GM19351 (cell line): ENCODE measurements around the gene CABLES2.
A peak's percentile ranks its signal among the peaks of the same experiment; 100 is the strongest.

Source experiments
- ATAC-seq: cut with Tn5 transposase; IDR thresholded peaks from one replicate; pipeline ENCODE4 v1.9.1; 2021; ENCODE audit warnings: mild to moderate bottlenecking, moderate library complexity; ENCODE audit not compliant: unreplicated experiment

CABLES2 gene

DNA sequence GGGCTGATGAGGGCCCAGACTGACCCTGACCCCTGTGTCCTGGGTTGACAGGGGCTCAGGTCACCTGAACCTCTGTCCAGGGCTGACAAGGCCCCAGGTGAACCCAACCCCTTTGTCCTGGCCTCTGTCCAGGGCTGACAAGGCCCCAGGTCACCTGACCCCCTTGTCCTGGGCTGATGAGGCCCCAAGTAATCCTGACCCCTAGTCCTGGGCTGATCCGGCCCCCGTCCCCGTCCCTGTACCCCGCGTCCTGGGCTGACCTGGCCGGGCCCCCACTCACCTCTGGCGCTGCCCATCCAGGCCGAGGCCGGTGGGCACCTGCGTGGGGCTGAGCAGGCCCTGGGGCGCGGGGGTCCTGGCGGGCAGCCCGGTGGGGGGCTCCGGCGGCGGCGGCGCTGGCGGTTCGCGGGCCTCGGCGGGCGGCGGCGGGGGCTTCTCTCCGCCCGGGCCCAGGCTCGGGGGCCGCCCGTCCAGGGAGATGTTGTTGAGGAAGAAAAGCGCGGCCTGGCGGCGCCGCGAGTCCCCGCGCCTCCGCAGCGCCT lies 379 bp downstream of the CABLES2 start:
- peak; percentile 12 for ATAC-seq

DNA sequence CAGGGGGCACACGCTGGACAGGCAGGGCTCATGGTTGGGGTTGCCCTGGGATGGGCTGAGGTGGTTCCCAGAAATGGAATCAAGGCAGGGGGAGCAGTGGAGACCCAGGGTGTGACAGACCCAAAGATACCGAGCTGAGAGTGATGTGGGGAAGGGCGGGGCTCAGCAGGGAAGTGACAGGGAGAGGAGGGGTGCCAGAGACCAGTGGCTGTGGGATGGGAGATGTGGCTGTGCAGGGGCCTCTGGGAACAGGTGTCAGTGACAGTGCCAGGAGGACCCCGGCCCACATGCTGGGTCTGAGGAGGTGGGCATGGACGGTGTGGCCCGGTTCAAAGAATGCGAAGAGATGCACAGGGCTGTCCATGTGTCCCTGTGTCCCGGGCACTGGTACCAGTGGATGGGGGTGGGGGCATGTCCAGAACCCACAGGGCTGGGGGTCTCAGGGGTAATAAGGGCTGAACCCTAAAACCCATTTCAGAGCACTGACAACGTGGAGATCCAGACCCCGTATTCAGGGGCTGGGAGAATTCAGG lies 1.0 kb downstream of the CABLES2 start:
- ATAC-seq = no peak

DNA sequence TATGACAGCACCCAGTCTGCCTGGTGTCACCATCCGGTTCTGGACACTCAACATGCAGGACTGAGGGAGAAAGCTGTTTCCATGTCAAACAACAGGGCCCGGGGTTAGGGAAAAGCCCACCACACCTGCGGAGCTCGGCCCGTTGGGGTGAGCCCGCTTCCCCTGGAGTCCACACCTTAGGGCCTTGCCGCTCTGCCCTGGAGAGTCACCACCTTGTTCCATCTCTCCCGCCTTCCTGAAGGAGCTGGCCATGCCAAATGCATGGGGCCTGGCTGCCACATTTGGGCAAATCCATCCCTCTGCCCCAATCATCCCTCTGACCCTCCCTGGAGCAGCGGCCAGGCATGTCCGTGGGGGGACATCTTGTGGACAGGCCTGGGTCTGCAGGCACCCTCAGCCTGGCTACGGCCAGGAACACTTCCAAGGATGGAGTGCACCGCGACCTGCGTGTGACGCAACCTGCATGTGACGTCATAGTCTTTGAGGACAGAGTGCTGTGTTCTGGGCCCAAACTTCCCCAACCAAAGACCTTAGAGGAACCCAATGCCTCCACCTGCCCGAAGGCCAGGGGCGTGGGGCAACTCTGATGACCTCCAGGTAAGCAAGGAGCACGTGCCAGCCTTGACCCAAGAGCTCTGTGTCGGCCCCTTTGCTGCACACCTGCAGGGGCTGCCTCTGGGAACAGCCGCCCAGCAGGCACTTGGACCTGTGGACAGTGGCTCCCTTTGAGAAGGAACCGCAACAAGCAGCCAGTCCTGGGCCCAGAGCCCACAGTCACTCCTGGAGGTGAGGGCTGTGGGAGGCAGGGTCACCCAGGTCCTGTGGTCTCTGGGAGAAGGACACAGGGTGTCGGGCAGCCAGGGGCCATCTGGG lies 1.7 kb downstream of the CABLES2 start:
- no peak for ATAC-seq

DNA sequence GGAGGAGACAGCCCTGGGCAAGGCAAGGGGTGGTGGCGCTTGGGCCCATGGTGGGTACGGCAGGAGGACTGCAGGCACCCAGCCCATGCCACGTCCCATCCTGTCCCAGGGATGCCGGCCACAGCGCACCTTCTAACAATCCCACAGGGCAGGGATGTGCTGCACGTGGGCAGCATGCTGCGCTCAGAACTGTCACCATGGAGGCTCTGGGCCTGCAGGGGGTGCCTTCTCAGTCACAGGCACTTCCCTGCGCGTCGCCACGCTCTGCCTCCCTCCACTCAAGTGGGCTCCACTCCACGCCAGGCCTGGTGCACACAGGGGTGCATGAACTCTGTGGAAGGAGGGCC lies 2.4 kb downstream of the CABLES2 start:
- ATAC-seq = no peak

DNA sequence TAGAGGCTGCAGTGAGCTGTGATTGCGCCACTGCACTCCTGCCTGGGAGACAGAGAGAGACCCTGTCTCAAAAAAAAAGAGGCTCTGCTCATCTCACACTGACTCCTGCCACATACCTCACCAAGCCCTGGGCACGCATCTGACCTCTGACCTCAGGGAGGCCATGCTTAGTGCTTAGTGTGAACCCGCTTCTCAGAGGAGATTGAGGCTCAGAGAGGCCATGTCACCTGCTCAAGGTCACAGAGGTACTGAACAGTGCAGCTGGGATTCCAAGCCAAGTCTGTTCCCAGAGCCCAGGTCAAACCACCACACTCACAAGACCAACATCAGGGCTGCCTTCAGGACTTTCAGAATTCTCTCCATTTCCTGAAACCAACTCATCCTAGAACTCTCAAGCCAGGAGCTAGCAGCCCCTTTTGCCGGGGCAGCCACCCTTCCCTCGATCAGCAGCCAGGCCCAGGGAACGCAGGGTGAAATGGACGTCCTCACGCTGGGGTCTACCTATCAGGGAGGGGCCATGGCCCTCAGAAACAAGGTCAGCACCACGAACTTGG lies 2.9 kb downstream of the CABLES2 start:
- ATAC-seq = no peak

DNA sequence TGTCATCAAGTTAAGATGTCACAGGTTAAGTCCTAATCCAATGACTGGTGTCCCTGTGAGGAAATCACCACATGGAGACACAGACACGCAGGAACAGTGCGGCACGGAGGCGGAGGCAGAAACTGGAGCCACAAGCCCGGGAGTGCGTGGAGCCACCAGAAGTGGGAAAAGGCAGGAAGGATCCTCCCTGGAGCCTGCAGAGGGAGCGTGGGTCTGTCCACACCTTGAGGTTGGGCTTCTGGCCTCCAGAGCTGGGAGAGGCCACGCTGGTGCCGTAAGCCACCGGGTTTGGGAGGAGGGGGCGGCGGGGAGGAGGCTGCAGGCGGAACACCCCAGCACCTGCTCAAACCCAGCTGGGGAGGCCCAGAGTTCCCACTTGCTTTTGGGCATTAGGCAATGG lies 3.8 kb downstream of the CABLES2 start:
- no peak for ATAC-seq

DNA sequence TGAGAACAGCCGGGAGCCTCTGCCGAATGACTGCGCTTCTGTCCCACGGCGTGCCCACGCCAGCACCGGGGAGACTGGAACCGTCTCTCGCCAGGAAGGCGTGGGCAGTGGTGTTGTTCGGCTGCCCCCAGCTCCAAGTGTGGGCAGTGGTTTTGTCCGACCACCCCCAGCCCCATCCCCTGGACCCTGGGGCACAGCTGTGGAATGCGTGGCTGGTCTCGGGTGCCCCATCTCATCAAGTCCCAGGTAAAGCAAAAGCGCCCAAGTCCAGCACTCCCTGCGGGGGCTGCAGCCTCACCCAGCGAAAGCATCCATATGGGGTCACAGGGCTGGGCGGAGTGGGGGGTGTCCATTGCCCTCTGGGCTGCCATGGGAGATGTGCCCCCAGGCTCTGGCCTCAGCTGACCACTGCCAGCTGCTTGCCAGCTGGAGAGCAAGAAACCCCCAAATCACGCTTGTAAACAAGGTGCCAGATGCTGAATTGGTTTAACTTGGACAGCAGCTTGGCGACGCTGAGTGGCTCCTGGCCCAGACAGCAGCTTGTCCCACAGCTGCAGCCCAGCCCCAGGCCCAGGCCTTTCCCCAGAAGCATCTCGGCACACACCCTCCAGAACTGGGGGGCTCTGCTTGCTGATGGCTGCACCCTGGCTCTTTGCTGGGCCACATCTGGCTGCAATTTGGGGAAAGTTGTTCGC lies 4.5 kb downstream of the CABLES2 start:
- ATAC-seq = no peak

DNA sequence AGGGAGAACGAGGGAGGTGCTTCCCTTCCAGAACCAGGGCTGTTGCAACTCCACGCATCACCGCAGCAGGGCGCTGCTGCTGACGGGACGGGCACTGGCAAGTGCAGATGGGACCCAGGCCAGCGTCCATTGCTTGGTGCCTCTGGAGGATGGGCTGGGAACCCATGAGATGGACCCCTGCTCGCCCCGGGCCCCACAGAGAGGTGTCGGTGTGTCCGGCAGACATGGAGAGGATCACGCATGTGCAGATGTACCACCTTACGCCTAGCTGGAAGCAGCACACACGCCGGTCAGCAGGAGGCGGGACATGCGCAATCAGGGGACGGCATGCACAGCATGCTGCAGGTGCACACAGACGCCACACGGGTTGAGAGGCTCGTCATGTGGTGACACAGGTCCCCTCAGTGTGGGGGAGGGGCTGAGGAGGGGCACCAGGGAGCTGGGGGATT lies 5.7 kb downstream of the CABLES2 start:
- ATAC-seq = no peak

DNA sequence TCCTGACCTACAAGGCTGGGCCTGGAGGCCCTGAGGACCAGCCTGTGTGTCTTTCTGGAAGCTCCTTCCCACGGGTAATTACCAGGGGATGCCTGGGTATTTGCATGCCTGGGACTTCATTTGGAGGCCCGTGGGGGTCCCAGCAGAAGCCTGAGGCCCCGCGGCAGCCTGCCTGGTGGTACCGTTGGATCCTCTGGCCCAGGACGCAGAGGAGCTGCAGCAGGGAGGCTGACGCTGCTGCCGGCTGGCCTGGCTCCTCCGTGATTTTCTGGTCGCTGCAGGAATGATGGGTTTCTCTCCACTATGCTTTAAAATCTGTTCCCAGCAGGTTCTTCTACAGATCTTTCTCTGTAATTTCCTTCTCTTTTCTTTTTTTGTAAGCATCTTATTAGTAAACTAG lies 6.5 kb downstream of the CABLES2 start:
- no peak for ATAC-seq

DNA sequence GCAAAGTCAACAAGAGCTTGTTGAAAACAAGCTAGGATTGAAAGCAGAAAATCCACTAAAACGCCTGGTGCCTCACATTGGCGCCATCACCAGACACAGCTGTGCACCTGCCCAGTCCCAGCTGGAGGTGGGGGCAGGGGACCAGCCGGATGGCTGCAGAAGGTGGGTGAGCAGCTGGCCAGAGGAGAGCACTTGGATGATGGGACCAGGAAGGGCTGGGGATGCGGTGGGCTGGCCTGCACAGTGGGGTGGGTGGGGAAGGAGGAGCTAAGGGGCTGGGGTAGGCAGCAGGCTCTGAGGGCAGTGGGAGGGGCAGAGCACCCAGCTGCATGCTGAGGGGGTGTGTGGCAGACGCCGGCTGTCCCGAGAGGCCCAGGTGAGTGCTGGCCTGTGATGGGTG lies 7.1 kb downstream of the CABLES2 start:
- no peak for ATAC-seq

DNA sequence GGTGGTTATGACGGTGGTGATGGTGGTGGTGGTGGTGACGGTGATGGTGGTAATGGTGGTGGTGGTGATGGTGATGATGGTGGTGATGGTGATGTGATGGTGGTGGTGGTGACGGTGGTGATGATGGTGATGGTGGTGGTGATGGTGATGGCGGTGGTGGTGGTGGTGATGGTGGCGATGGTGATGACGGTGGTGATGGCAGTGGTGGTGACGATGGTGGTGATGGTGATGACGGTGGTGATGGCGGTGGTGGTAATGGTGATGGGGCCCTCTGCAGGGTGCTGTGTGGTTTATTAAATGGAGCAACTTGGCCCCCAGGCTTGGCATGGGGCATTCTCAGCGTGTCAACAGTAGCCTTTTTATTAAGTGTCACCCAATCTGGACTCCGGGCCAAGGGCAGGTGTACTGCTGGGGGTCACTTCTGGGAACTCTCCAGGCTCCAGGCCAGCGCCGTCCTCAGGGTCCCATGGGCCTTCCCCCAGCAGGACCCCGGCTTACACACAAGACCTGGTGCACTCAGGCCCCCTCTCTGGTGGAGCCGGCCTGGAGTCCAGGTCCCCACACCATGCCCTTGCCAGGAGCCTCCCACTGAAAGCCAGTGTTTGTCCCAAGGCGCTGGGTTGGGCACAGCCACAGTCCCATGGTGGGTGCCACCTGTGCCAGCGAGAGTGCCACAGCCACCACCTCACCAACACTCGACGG lies 8.8 kb downstream of the CABLES2 start:
- no peak for ATAC-seq

DNA sequence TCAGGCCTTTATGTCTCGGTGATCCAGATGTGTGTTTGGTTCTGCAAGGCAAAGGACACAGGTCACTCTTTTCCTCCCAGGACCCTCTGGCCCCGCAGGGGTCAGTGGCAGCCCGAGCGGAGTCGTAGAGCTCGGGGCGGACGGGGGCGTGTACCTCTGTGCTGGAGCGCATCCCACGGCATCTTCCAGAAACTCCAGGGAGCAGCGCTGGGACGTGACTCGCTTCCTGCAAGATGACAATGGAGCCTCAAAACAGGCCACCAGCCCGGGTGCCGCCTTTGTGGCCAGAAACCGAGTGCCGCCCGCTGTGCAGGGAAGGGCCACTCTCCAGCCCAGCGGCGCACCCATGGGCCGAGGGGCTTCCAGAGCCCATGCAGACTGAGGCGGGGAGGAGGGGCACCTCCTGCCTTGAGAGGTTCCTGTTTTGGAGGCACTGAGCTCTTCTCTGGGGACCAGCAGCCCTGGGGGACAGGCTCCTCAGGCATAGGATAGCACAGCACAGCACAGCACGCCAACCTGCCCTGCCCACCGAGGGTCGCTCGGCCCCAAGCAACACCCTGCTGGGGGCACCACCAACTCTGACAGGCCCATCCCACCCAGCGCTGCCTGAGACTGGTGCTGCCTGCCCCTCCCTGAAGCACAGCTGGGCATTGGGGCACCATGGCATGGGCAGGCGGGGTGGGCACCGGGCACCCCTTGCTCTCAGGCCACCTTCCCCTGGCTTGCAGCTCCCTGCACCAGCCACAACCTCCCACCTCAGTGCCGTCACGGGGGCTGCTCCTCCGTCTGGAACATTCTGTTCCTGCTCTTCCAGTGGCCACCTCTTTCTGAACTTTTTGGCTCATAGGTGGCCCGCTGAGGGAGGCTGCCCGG lies 10.5 kb downstream of the CABLES2 start:
- ATAC-seq = no peak

DNA sequence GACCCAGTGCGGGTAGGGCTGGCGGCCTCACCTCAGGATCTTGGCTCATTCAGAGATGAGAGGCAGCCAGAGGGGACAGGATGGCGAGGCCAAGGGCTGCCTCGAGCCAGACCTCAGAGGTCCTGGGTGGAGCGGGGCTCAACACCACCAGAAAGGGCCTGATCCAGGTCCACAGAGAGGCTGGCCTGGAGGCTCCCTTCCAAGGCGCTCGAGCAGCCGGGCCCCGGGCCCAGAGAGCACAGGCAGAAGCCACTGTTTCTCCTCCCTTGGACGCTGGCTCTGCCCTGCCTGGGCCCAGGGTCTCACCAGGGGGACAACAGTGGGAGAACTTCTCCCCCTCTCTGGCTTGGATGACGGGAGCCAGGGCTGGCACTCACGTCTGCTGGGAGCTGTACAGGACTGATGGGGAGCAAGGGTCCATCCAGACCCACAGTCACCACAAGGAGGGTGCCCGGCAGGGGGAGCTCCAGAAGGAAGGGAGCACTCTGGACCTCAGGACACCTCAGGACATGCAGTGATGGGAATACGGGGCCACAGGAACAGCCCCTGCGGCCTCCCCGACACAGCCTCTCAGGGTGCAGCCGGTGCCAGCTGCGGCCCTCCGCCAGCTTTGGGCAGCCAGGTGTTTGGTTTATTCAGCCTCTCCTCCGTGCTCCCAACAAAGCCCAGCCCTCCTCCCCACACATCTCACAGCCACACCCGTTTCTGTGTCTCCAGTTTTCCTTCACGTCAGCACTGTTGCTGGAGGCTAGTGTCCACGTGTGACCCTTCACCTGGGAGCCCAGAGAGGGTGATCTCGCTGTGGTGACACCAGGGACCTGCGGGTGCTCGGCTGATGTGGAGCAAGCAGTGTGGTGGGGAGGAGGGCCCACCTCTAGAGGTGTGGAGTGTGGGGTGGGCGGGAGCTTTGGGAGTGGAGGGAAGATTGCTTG lies 11.5 kb downstream of the CABLES2 start:
- no peak for ATAC-seq

DNA sequence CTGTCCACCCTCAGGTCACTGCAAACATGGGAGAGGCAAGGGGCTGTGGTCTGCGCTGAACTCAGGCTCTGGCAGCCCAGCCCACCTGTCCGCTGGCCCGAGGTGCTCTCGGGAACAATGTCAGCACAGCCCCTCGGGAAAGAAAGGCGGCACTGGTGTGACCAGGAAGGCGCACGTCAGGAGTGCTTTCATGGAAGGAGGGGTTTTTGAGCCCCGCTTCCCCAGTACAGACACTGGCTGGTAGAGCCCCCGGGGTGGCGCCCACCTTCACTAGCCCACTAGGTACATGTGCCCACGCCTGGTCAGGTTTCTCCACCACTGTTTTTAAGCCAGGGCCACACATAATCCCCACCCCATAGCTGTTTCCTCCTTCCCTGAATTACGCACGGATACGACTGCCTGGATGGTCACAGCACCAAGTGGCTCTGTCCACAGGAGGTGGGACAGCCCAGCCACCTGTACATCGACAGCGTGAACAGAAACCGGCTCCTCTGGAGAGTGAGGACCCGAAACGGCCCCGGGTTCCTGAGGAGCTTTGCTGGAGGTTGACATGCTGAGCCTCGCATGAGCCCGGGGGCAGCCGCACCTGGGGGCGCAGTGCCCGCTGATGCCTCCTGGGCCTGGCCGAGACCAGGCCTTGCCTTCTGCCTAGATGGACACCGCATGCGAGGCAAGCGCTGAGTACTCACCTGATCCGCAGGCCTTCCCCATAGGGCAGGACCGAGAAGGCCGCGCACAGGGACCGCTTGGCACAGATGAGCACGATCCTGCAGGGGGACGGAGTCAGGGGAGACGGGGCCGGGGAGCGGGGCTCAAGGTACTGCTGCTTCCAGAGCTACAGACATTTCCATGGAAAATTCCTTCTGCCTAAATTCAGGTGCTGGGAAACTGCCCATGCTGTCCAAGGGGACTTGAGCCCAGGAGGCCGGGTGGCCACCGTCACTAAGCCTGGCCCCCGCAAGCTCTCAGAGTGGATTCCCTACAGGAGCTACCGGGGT lies 12.5 kb downstream of the CABLES2 start:
- ATAC-seq = no peak

DNA sequence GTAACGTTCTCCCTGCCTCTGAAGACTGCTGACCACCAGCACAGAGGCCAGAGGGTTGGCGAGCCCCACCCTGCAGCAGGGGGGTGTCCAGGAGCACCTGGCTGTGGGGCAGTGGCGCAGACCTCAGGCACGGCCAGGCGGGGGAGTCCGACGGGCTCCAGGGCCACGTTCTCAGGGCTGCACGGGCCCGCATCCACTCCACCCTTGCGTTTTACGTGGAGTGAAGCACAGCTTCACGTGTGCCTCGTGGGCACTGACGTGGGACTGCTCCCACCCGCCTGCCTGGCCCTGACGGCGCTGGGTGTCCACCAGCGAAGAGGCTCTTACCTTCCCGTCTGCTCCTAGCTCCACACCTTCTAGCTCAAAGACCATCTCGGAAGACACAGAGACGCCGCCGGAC lies 13.3 kb downstream of the CABLES2 start:
- ATAC-seq = no peak

DNA sequence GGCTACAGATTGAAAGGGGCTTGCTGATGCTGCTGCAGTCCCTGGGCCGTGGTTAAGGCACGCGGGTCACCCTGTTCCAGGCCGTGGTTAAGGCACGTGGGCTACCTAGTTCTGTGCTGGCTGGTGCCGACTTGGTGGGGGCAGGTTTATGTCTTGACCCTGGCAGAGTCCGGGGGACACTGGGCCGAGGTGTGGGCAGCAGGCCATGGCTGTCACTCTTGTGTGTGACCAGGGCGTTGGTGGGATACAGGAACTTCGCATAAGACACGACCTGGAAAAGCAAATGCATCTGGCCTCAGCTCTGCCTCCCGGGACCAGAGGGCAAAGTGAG lies 13.8 kb downstream of the CABLES2 start:
- no peak for ATAC-seq

DNA sequence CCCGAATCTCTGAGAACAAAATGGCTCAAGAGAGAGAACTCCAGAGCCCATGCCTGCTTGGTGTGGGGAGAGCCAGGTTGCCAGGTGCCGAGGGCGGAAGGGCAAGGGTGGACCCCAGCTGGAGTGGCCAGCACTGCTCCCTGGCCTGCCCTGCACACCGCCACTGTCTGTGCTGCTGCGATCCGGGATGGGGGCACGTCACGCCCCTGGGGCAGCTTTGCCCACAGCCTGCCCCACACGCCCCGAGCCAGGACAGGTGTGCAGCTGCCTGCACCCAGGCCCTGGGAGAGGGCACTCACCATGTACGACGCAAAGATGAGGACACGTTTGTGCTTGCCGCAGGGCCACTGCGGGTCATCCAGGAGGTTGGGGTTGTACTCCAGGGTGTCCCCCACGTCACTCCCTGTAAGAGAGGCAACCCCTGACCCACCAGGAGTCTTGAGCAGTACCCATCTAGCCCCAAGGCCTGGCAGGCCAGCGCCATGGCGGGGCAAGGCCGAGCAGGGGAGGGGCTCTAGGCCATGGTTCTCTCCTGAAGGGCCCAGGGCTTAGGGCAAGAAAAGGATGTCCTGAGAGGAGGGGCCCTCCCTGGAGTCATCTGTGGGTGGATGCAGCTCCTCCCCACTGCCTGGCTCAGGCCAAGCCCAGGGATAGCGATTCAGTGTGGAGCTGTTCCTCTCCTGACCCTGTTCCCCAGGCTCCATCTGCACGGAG lies 14.3 kb downstream of the CABLES2 start:
- ATAC-seq = no peak
